Thoracic aorta (tissue), 2 donors: ENCODE measurements around the gene ZER1. TPM values are rescaled to one million over a fixed set of nuclear protein-coding genes. Genes with fewer than 3 reads are reported as not detected.

ENCODE experiments used
- ATAC-seq: fragments of 150-250 bp; one replicate; pipeline ENCODE4 v1.8.0; 2017; ENCODE audit warnings: low read depth; ENCODE audit not compliant: insufficient number of reproducible peaks, low FRiP score
- DNase-seq: peaks from one replicate; pipeline ENCODE4 v3.0.0-alpha.2; 2020; ENCODE audit warnings: low spot score
- H3K27ac ChIP-seq, 2 donors: fragments of 200-600 bp; sonication (generic); 1 replicate in 1 of 2; 2 replicates in 1 of 2; pipeline ENCODE4 v1.5.1; 2016; ENCODE audit warnings: mild to moderate bottlenecking in 2 of 2, moderate library complexity in 2 of 2
- H3K27me3 ChIP-seq: fragments of 200-600 bp; sonication (generic); replicated peaks from 2 replicates; pipeline ENCODE4 v1.6.0; 2016; ENCODE audit warnings: mild to moderate bottlenecking; ENCODE audit not compliant: insufficient read depth
- H3K36me3 ChIP-seq: fragments of 200-600 bp; sonication (generic); one replicate; pipeline ENCODE4 v1.5.1; 2016
- H3K4me1 ChIP-seq, 2 donors: fragments of 200-600 bp; sonication (generic); 1 replicate in 1 of 2; 2 replicates in 1 of 2; pipeline versions ENCODE4 v1.5.1 to v1.6.0; 2016; ENCODE audit warnings: low read depth in 2 of 2, mild to moderate bottlenecking in 1 of 2; ENCODE audit not compliant: control insufficient read depth in 1 of 2
- H3K4me3 ChIP-seq: fragments of 200-600 bp; sonication (generic); 2 replicates; pipeline ENCODE4 v1.5.1; 2016; ENCODE audit warnings: mild to moderate bottlenecking
- H3K9me3 ChIP-seq: fragments of 200-600 bp; sonication (generic); 2 replicates; pipeline ENCODE4 v1.5.1; 2016
- total RNA-seq, 2 donors: library from RNA; depleted of rRNA; stranded (reverse); fragments of >200 nt; gene quantifications; one replicate each; pipeline versions ENCODE4 v1.1.0 to v1.2.3, GENCODE V29; 2016
- TF ChIP-seq, protein P1 (sequence below): fragments of 200-600 bp; sonication (generic); IDR thresholded peaks from one replicate; pipeline ENCODE4 v1.5.1; 2019; ENCODE audit warnings: antibody characterized with exemption

Gene ZER1
- total RNA-seq, 2 donors from 2014 or later: 42.5 to 65.4 TPM

DNA sequence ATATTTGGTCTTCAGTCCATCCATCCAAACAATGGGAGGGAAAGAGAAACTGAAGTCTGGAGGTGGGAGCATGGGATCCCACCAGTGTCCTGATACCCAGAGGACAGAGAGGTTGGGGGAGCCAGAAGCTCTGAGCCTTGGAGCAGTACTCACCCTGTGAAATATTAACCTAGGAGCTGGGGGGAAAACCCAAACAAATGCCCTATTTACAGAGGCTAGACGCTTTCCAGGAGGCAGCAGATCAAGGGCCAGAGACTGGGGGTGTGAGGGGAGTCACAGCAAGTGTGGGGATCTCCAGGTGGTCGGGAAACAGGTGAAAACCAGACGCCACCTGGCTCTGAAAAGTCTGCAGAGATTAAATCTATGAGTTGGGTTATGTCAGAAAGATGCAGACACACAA lies 6.2 kb downstream of the ZER1 start:
- Histone ChIP-seq H3K27me3 (no peaks in the 10 kb centered on the region), H3K27ac (no peak overlapping the region), H3K9me3 (no peaks in the 10 kb centered on the region), H3K4me1 (peaks cover 3 to 16% of the 10 kb centered on the region in 2 donors), H3K4me3 (no peak overlapping the region), H3K36me3 (peaks cover 8% of the 10 kb centered on the region)
- TF ChIP-seq, protein P1, sequence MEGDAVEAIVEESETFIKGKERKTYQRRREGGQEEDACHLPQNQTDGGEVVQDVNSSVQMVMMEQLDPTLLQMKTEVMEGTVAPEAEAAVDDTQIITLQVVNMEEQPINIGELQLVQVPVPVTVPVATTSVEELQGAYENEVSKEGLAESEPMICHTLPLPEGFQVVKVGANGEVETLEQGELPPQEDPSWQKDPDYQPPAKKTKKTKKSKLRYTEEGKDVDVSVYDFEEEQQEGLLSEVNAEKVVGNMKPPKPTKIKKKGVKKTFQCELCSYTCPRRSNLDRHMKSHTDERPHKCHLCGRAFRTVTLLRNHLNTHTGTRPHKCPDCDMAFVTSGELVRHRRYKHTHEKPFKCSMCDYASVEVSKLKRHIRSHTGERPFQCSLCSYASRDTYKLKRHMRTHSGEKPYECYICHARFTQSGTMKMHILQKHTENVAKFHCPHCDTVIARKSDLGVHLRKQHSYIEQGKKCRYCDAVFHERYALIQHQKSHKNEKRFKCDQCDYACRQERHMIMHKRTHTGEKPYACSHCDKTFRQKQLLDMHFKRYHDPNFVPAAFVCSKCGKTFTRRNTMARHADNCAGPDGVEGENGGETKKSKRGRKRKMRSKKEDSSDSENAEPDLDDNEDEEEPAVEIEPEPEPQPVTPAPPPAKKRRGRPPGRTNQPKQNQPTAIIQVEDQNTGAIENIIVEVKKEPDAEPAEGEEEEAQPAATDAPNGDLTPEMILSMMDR: no peak
- ATAC-seq (no peak), DNase-seq (no peak)

- peaks cover 8% of the 10 kb centered on the region for H3K36me3 ChIP-seq
- DNase-seq (no peak), ATAC-seq (no peak)
- no peak overlapping the region for H3K27ac ChIP-seq
- no peaks in the 10 kb centered on the region for H3K27me3 ChIP-seq
- TF ChIP-seq, protein P1: no peak
- no peak overlapping the region for H3K4me3 ChIP-seq
- H3K9me3 ChIP-seq: no peaks in the 10 kb centered on the region
- peaks cover 0 to 6% of the 10 kb centered on the region in 2 donors for H3K4me1 ChIP-seq
Measured at GRCh38 chr9:128764361-128764760, 7.4 kb downstream of the ZER1 start.

DNA sequence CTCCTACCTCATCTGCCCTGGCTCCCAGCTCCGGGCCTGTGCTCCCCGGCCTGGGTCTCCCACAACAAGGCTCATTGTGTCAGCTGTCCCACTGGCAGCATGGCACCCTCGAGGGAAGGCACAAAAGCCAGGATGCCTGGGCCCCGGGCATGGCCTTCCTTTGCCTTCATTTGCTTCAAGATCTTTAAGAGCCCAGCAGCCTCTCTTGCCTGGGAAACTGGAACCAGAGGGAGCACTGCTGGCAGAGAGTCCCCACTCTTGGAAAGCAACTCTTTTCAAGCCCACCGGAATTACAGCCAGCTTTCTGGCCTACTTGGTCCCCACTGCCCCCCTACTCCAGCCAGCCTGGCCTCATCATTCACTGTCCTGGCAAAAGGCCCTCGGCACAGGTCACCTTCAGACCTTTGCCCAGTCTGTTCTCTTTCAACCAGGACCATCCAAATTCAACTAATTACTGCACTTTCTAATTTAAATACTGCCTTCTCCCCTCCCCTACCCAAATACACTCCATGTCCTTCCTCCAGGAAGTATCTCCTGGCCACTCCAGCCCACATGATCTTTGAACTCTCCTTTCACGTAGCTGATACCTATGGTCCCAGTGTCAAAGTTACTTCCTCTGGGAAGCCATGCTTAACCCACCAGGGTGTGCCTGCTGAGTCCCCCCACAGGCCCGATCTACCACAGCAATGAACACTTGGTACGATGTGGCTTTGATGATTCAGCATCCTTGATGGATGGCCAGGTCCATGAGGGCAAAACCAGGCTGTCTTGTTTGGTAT lies 8.9 kb downstream of the ZER1 start:
- Histone ChIP-seq H3K4me3 (no peak overlapping the region), H3K27me3 (no peaks in the 10 kb centered on the region), H3K4me1 (no peaks in the 10 kb centered on the region), H3K9me3 (no peaks in the 10 kb centered on the region), H3K36me3 (peaks cover 7% of the 10 kb centered on the region), H3K27ac (no peak overlapping the region)
- DNase-seq (no peak), ATAC-seq (no peak)
- TF ChIP-seq, protein P1: no peak

DNA sequence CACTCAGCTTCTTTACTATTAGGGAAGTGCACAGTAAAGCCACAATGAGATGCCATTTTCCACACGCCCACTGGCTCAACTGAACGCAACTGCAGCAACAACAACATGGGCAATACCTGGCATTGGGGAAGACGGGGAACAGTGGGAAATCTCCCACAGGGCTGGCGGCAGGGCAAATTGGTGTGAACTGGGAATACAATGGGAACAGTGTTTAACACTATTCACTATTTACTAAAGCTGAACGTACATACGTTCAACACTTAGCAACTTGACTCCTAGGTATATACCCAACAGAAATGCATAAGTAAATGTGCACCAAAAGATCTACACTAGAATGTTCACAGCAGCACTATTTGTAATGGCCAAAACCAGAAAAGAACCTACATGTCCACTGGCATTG lies 14.1 kb downstream of the ZER1 start:
- H3K36me3 ChIP-seq: peaks cover 11% of the 10 kb centered on the region
- no peak overlapping the region for H3K27ac ChIP-seq
- DNase-seq (no peak), ATAC-seq (no peak)
- no peaks in the 10 kb centered on the region for H3K4me1 ChIP-seq
- TF ChIP-seq, protein P1: no peak
- no peak overlapping the region for H3K4me3 ChIP-seq
- no peaks in the 10 kb centered on the region for H3K27me3 ChIP-seq
- H3K9me3 ChIP-seq: no peaks in the 10 kb centered on the region

GRCh38 chr9:128753627-128754026 lies 18.1 kb downstream of the ZER1 start:
- Histone ChIP-seq H3K27ac (no peak overlapping the region), H3K4me3 (no peak overlapping the region), H3K9me3 (no peaks in the 10 kb centered on the region), H3K27me3 (no peaks in the 10 kb centered on the region), H3K4me1 (no peaks in the 10 kb centered on the region), H3K36me3 (peaks cover 33% of the 10 kb centered on the region)
- DNase-seq (no peak), ATAC-seq (no peak)
- TF ChIP-seq, protein P1: no peak
